NCI-H2107 treated with DMSO at 0.1 percent for 48 hours (cell line): Measurements from ENCODE around the gene CAMTA1.

Experiments used
- DNase-seq: peaks from one replicate; lab custom pipeline; 2025; ENCODE audit not compliant: unreplicated experiment; lab: John Stamatoyannopoulos, UW

CAMTA1 gene

GRCh38 chr1:6955357-6956094 is 170.3 kb downstream of the CAMTA1 start:
- peak; percentile 4 for DNase-seq

DNA sequence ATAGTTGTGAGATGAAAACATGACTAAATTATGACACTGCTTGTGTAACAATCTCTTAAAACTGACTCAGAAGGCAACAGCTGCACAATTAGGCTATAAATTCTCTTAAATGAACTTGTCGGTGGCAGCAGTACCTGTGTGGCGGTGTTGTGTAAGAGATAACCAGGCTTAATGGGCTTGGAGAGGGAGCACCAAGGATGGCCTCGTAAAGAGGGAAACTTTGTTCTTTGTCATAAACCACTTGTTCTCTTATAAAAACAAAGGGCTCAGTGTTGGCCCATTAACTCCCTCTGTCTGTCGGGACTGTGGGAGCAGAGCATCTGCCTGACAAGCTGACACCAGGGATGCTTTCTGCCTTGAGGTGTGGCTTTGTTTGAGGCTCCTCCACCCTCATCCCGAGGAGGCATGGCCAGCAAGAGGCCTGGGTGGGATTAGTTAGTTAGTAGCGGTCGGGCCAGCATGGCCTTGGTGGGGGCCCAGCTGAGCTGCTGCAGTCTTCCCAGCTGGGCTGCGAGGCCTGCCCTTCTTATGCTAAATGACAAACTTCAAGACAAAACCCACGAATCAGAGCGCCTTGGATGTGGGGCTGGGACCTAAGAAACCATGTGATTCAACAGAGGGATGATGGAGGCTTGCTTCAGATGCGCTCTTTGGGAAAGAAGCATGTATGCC is 171.4 kb downstream of the CAMTA1 start:
- no peak for DNase-seq

DNA sequence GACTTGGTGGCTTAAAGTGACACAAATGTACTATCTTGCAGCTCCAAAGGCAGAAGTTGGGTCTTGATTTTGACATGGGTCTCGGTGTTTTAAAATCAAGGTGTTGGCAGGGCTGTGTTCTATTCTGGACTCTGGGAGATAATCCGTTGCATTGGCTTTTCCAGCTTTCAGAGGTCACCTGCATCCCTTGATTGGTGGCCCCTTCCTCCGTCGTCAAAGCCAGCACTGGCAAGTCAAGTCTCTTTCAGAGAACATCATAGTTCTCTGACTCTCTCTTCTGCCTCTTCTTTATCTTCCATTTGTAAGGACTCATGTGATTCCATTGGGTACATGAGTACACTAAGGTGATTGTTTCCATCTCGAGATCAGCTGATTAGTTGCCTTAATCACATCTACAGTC is 172.1 kb downstream of the CAMTA1 start:
- no peak for DNase-seq

GRCh38 chr1:6958407-6959030 is 173.3 kb downstream of the CAMTA1 start:
- no peak for DNase-seq

- DNase-seq = no peak
Measured at GRCh38 chr1:6959491-6959890, 174.2 kb downstream of the CAMTA1 start.

GRCh38 chr1:6960291-6960811 is 175.1 kb downstream of the CAMTA1 start:
- DNase-seq = no peak

DNA sequence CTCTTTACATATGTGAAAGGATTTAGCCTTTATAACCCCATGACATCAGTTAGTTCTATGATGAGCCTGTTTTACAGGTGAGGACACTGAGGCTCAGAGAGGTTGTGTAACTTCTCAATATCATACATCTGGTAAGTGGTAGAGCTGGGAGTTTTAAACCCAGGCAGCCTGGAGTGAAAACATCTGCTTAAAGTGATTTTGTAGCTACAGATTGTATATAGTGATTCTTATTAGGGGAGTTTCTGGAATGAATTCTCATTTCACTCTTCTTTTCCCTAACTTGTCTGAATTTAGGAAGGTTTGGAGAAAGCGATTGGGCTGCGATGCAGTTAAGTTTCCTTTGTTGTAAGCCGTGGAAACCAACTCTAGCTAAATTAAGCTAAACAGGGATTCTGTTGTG is 175.6 kb downstream of the CAMTA1 start:
- DNase-seq = no peak

DNA sequence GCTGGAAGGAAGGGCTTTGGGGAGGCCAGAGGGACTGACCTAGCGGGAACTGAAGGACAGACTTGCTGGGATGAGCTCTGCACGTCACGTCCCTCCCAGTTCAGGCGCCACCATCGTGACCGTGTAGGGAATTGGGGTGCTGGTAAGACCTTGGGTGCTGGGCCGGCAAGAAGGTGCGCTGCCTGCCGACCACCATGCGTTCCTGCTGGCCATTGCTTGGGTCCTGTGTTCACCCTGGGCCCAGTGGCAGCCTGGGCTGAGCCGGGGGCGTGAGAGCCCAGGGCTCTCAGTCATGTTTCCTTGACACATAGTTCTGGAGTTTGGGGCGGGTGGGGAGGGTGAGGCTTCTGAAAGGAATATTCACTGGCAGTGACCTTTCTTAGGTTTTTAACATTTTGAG is 176.0 kb downstream of the CAMTA1 start:
- DNase-seq = no peak

DNA sequence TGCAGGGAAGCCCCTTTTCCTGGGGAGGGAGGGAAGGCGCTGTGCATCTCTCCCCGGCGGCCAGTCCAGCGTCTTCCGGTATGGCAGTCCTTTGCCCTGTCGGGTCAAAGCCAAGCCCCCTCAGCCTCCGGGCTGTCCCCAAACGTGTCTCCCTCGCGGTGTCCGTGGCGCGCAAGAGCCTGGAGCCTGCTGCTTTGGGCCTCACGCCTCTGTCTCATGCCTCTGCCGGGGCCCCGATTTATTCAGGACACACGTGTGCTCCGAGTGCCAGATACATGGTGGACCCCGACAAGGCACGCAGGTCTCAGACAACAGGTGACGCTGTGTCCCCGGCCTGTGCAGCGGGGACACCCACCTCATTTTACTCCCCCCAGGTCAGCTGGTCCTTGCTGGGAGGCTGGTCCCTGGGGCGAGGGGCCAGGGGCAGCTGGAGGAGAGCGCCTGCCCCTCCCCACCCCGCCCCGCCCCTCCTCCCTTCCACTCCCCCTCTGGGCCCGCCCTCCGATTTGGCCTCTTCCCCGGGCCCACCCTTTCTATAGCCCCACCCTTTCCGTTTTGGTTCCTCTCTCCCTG is 176.7 kb downstream of the CAMTA1 start:
- DNase-seq = no peak

GRCh38 chr1:6962478-6962995 is 177.3 kb downstream of the CAMTA1 start:
- DNase-seq = no peak

DNA sequence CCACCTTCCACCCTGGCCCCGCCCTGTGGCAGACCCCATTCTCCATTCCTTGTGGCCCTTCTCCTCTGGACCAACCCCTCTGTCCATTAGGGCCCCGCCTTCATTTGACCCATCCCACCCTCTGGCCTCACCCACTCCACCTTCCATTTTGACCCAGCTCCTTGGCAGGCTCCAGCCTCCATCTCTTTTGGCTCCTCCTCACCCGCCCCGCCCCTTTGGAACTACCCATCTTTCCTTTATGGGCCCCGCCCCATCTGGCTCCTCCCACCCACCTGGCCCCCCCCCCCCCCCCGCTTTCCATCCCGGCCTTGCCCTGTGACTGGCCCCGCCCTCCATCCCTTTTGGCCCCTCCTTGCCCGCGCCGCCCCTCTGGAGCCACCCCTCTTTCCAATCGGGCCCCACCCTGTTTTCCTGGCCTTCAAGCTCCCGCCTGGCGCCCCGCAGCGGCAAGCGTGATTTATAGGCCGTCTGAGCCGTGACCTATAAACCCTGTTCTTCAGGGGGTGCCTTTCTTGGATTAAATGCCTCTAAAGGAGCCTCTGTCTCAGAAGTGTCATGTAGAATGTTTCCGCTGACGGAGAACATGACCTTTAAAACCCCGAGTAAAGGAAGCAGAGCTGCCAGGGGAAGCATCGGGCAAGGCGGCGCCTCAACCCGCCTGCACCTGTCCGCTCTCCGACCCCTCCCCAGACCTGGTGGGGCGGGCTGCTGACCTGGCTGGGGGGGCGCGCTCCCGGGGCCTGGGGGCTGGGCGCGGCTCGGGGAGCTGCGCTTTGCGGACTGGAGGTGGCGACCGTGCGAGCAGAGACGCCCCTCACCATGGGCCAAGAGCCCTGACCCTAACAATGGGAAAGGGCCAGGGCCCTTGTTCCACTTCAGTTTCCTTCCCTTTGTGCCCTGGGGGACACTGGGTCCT is 178.0 kb downstream of the CAMTA1 start:
- DNase-seq = no peak

DNA sequence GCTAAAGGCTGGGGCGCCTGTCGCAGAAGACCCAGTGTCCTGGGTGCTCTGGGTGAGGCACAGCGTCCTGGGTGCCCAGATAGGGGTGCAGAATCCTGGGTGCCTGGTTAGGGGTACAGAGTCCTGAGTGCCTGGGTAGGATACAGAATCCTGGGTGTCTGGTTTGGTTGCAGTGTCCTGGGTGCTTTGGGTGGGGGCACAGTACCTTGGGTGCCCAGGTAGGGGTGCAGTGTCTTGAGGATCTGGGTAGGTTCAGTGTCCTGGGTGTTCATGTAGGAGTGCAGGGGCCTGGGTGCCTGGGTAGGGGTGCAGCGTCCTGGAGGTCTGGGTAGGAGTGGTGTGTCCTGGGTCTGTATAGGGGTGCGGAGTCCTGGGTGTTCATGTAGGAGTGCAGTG is 178.7 kb downstream of the CAMTA1 start:
- no peak for DNase-seq

- DNase-seq = no peak
Measured at GRCh38 chr1:6965083-6965934, 180.1 kb downstream of the CAMTA1 start.

GRCh38 chr1:6965935-6966241 is 180.6 kb downstream of the CAMTA1 start:
- no peak for DNase-seq

DNA sequence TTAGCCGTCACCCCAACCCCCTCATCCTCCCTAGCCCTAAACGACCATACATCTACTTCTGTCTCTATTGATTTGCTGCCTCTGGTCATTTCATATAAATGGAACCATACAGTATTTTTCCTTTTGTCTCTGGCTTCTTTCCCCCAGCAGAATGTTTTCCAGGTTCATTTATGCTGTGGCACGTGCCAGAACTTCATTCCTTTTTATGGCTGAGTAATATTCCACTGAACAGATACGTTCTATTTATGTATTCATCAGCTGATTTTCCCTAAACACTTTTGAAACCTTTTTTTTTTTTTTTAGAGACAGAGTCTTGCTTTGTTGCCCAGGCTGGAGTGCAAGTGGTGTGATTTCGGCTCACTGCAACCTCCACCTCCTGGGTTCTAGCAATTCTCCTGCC is 181.1 kb downstream of the CAMTA1 start:
- no peak for DNase-seq

- DNase-seq = no peak
Measured at GRCh38 chr1:6967431-6968111, 182.3 kb downstream of the CAMTA1 start.

GRCh38 chr1:6969106-6969505 is 183.9 kb downstream of the CAMTA1 start:
- no peak for DNase-seq

DNA sequence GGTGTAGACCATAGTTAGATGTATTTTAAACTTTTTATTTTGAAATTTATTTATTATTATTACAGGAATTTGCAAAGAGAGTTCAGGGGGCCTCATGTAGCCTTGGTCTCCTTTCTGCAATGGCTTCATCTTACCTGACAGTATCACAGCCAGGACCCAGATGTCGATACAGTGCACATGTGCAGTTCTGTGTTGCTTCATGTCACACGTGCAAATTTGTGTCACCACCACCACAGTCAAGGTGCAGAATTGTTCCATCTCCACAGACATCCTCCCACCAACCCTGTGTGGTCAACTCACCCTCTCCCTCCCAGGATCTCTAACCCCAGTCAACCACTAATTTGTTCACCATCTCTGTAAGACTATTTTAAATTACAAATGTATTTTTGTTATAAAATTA is 184.5 kb downstream of the CAMTA1 start:
- DNase-seq = no peak

- no peak for DNase-seq
Measured at GRCh38 chr1:6970221-6970620, 185.0 kb downstream of the CAMTA1 start.
